GM21423 (cell line): ENCODE measurements around the gene LRRC4C.

Experiments used
- ATAC-seq: cut with Tn5 transposase; IDR thresholded peaks from one replicate; pipeline ENCODE4 v1.9.1; 2021; ENCODE audit warnings: mild to moderate bottlenecking, moderate library complexity; ENCODE audit not compliant: unreplicated experiment

LRRC4C gene

GRCh38 chr11:40732132-40732531, 727.3 kb downstream of the LRRC4C start:
- no peak for ATAC-seq

- no peak for ATAC-seq
Observed at GRCh38 chr11:40722179-40722795, 737.2 kb downstream of the LRRC4C start.

GRCh38 chr11:40716344-40717130, 742.9 kb downstream of the LRRC4C start:
- no peak for ATAC-seq

GRCh38 chr11:40713083-40713482, 746.4 kb downstream of the LRRC4C start:
- no peak for ATAC-seq

GRCh38 chr11:40701027-40701426, 758.4 kb downstream of the LRRC4C start:
- ATAC-seq = no peak

GRCh38 chr11:40689823-40690222, 769.6 kb downstream of the LRRC4C start:
- no peak for ATAC-seq

GRCh38 chr11:40688369-40688768, 771.1 kb downstream of the LRRC4C start:
- no peak for ATAC-seq

GRCh38 chr11:40686765-40687164, 772.7 kb downstream of the LRRC4C start:
- ATAC-seq = no peak

GRCh38 chr11:40683010-40683409, 776.4 kb downstream of the LRRC4C start:
- ATAC-seq = no peak

- no peak for ATAC-seq
Observed at GRCh38 chr11:40679276-40679675, 780.2 kb downstream of the LRRC4C start.

GRCh38 chr11:40647295-40647694, 812.2 kb downstream of the LRRC4C start:
- peak; percentile 86 for ATAC-seq

- ATAC-seq = no peak
Observed at GRCh38 chr11:40642284-40642683, 817.2 kb downstream of the LRRC4C start.

GRCh38 chr11:40619654-40620053, 839.8 kb downstream of the LRRC4C start:
- no peak for ATAC-seq

GRCh38 chr11:40606800-40607199, 852.7 kb downstream of the LRRC4C start:
- no peak for ATAC-seq

GRCh38 chr11:40602866-40603552, 856.4 kb downstream of the LRRC4C start:
- no peak for ATAC-seq

- ATAC-seq = no peak
Observed at GRCh38 chr11:40597546-40598113, 861.8 kb downstream of the LRRC4C start.

- no peak for ATAC-seq
Observed at GRCh38 chr11:40573254-40573891, 886.1 kb downstream of the LRRC4C start.

GRCh38 chr11:40569947-40570531, 889.4 kb downstream of the LRRC4C start:
- ATAC-seq = no peak

- no peak for ATAC-seq
Observed at GRCh38 chr11:40567392-40567791, 892.1 kb downstream of the LRRC4C start.

- ATAC-seq = no peak
Observed at GRCh38 chr11:40544162-40544561, 915.3 kb downstream of the LRRC4C start.

GRCh38 chr11:40542821-40543220, 916.6 kb downstream of the LRRC4C start:
- ATAC-seq = no peak
